ENCODE measurements around the gene RYR2. TPM values are rescaled to one million over a fixed set of nuclear protein-coding genes. Genes with fewer than 3 reads are reported as not detected.
"Not testable (repeated sequence)": the region's sequence is repeated elsewhere in the genome, so short reads cannot be mapped to it uniquely, and the experiment has no call there.

The RYR2 gene
- total RNA-seq, 3 donors from 2014 or later, result 0.35 to 5.9 (median 0.94) TPM

DNA sequence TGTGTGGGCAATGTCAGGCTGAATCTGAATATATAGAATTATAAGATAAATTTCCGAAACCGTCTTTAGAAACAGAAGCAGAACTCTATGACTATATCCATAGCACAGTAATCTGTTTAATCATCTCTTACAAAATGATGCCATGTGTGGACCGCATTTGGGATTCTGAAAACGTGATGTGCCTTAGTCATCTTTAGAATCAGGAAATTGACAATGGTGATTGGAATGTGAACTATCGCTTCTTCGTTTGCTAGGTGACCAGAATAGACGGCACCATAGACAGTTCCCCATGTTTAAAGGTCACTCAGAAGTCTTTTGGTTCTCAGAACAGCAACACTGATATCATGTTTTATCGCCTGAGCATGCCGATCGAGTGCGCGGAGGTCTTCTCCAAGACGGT is 548.4 kb downstream of the RYR2 start:
- intact Hi-C loops (cut with DNase I, micrococcal nuclease), result no loop called here
- Histone ChIP-seq H3K4me1 (ENCODE audit: low read depth) (no peaks in the 10 kb centered on the region), H3K9me3 (no peaks in the 10 kb centered on the region), H3K4me3 (no peak overlapping the region), H3K36me3 (ENCODE audit: low read depth) (no peaks in the 10 kb centered on the region)
- TF ChIP-seq, protein P1, sequence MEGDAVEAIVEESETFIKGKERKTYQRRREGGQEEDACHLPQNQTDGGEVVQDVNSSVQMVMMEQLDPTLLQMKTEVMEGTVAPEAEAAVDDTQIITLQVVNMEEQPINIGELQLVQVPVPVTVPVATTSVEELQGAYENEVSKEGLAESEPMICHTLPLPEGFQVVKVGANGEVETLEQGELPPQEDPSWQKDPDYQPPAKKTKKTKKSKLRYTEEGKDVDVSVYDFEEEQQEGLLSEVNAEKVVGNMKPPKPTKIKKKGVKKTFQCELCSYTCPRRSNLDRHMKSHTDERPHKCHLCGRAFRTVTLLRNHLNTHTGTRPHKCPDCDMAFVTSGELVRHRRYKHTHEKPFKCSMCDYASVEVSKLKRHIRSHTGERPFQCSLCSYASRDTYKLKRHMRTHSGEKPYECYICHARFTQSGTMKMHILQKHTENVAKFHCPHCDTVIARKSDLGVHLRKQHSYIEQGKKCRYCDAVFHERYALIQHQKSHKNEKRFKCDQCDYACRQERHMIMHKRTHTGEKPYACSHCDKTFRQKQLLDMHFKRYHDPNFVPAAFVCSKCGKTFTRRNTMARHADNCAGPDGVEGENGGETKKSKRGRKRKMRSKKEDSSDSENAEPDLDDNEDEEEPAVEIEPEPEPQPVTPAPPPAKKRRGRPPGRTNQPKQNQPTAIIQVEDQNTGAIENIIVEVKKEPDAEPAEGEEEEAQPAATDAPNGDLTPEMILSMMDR (IDR thresholded peaks at IDR 0.05), result no peak
- DNase-seq (no peak), ATAC-seq (no peak)

DNA sequence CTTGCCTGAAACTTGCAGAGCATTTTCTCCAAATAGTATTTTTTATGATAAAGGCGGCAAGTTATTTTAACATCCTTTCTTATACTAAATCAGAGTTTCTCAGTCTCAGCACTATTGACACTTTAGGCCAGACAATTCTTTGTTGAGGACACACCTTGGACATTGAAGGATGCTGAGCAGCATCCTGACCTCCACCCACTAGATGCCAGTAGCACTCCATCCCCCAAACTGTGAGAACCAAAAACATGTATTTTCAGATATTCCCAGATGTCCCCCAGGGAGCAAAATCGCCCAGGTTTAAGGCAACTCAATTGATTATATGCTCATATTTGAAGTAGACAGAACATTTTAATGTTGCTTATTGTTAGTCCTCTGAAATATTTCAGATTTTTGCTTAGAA is 549.4 kb downstream of the RYR2 start:
- intact Hi-C loops (cut with DNase I, micrococcal nuclease), result no loop called here
- Histone ChIP-seq H3K9me3 (no peaks in the 10 kb centered on the region), H3K4me3 (no peak overlapping the region), H3K4me1 (ENCODE audit: low read depth) (no peaks in the 10 kb centered on the region), H3K36me3 (ENCODE audit: low read depth) (no peaks in the 10 kb centered on the region)
- TF ChIP-seq, protein P1 (IDR thresholded peaks at IDR 0.05), result no peak
- ATAC-seq (no peak), DNase-seq (no peak)

DNA sequence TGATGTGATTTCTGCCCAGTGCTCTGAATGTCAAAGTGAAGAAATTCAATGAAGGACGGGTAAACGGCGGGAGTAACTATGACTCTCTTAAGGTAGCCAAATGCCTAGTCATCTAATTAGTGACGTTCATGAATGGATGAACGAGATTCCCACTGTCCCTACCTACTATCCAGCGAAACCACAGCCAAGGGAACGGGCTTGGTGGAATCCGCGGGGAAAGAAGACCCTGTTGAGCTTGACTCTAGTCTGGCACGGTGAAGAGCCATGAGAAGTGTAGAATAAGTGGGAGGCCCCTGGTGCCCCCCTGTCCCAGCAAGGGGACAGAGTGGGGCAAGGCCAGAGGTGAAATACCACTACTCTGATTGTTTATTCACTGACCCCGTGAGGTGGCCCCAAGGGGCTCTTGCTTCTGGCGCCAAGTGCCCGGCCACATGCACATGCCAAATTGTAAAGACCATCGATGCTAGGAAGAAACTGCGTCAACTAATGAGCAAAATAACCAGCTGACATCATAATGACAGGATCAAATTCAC is 561.1 kb downstream of the RYR2 start:
- H3K4me1 ChIP-seq (ENCODE audit: low read depth); intact Hi-C loops (cut with DNase I, micrococcal nuclease); H3K9me3 ChIP-seq; ATAC-seq; DNase-seq; H3K4me3 ChIP-seq; H3K36me3 ChIP-seq (ENCODE audit: low read depth): not testable (repeated sequence)

DNA sequence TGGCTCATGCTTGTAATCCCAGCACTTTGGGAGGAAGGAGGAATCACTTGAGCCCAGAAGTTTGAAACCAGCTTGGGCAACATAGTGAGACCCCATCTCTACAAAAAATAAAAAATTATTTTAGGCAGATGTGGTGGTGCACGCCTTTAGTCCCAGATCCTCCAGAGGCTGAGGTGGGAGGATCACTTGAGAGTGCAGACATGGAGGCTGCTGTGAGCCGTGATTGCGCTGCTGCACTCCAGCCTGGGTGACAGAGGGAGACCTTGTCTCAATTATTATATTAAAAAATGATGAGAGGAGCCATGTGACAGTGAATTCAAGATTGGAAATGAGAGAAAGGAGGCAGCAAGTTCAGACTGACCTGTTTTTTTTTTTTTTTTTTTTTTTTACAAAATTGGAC is 566.4 kb downstream of the RYR2 start:
- ATAC-seq (no peak), DNase-seq (no peak)
- no peaks in the 10 kb centered on the region for H3K9me3 ChIP-seq
- intact Hi-C loops (cut with DNase I, micrococcal nuclease), result no loop called here
- TF ChIP-seq, protein P1 (IDR thresholded peaks at IDR 0.05), result no peak
- no peak overlapping the region for H3K4me3 ChIP-seq
- H3K4me1 ChIP-seq (ENCODE audit: low read depth), result no peaks in the 10 kb centered on the region
- H3K36me3 ChIP-seq (ENCODE audit: low read depth), result no peaks in the 10 kb centered on the region

DNA sequence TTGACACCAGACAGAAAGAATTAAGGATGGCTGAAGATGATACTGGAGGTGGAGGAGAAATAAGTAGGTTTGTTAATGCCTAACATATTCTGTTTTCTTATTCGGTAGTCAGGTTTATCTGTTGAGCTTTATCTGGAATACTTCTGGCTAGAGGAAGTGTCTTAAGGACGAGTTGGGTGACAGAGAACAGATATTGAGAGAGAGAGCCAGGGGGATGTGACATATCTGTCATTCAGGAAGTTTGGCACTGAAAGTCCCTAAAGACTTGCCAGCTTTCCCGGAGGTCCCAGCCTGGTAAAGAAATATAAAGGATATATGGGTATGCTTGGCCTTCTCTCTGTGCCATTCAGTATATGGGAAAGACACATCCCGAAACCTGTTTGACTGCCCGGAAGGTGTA is 568.2 kb downstream of the RYR2 start:
- TF ChIP-seq, protein P1 (IDR thresholded peaks at IDR 0.05), result no peak
- Histone ChIP-seq H3K9me3 (no peaks in the 10 kb centered on the region), H3K4me1 (ENCODE audit: low read depth) (no peaks in the 10 kb centered on the region), H3K36me3 (ENCODE audit: low read depth) (no peaks in the 10 kb centered on the region), H3K4me3 (no peak overlapping the region)
- DNase-seq (no peak), ATAC-seq (no peak)
- intact Hi-C loops (cut with DNase I, micrococcal nuclease), result no loop called here

DNA sequence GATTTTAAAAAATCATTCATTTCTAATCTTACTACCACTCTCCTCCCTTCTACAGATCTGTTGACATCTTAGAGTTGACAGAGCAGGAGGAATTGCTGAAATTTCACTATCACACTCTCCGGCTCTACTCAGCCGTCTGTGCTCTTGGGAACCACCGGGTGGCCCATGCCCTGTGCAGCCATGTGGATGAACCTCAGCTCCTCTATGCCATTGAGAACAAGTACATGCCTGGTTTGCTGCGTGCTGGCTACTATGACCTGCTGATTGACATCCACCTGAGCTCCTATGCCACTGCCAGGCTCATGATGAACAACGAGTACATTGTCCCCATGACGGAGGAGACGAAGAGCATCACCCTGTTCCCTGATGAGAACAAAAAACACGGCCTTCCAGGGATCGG is 572.0 kb downstream of the RYR2 start:
- H3K4me1 ChIP-seq (ENCODE audit: low read depth), result no peaks in the 10 kb centered on the region
- H3K9me3 ChIP-seq, result peaks cover 6% of the 10 kb centered on the region
- no peaks in the 10 kb centered on the region for H3K36me3 ChIP-seq (ENCODE audit: low read depth)
- DNase-seq (no peak), ATAC-seq (no peak)
- H3K4me3 ChIP-seq, result no peak overlapping the region
- TF ChIP-seq, protein P1 (IDR thresholded peaks at IDR 0.05), result no peak
- intact Hi-C loops (cut with DNase I, micrococcal nuclease), result no loop called here
